ENCODE data around the gene LMX1A. TPM values are rescaled to one million over a fixed set of nuclear protein-coding genes. Genes with fewer than 3 reads are reported as not detected.

LMX1A gene
- polyA plus RNA-seq, 1 experiment: not detected

GRCh38 chr1:165225650-165226049 is 130.9 kb downstream of the LMX1A start:
- no peaks in the 10 kb centered on the region for H3K36me3 ChIP-seq (ENCODE audit: control insufficient read depth, insufficient read depth, low read length)
- H3K4me3 ChIP-seq (ENCODE audit: low read depth, low read length): no peak overlapping the region
- TF ChIP-seq CTCF (IDR thresholded peaks at IDR 0.05; ENCODE audit: insufficient read depth, low read depth, low read length): no peak
- POLR2A ChIA-PET: no interaction called here
- no peaks in the 10 kb centered on the region for H3K27me3 ChIP-seq (ENCODE audit: control insufficient read depth, insufficient read depth, low read length)
- CTCF ChIA-PET: no interaction called here
- no peak for DNase-seq (ENCODE audit: low read depth)

- ChIA-PET POLR2A (no interaction called here), CTCF (no interaction called here)
- TF ChIP-seq CTCF (IDR thresholded peaks at IDR 0.05; ENCODE audit: insufficient read depth, low read depth, low read length): no peak
- Histone ChIP-seq H3K36me3 (ENCODE audit: control insufficient read depth, insufficient read depth, low read length) (no peaks in the 10 kb centered on the region), H3K27me3 (ENCODE audit: control insufficient read depth, insufficient read depth, low read length) (no peaks in the 10 kb centered on the region), H3K4me3 (ENCODE audit: low read depth, low read length) (no peak overlapping the region)
- no peak for DNase-seq (ENCODE audit: low read depth)
These were observed 131.5 kb downstream of the LMX1A start for GRCh38 chr1:165225062-165225461.

GRCh38 chr1:165224504-165224903 is 132.0 kb downstream of the LMX1A start:
- CTCF ChIA-PET: no interaction called here

GRCh38 chr1:165222580-165222979 is 133.9 kb downstream of the LMX1A start:
- ChIA-PET CTCF (no interaction called here), POLR2A (no interaction called here)
- no peak for DNase-seq (ENCODE audit: low read depth)
- Histone ChIP-seq H3K36me3 (ENCODE audit: control insufficient read depth, insufficient read depth, low read length) (no peaks in the 10 kb centered on the region), H3K27me3 (ENCODE audit: control insufficient read depth, insufficient read depth, low read length) (no peaks in the 10 kb centered on the region), H3K4me3 (ENCODE audit: low read depth, low read length) (no peak overlapping the region)
- no peak for TF ChIP-seq CTCF (IDR thresholded peaks at IDR 0.05; ENCODE audit: insufficient read depth, low read depth, low read length)

More at GRCh38 chr1:165224504-165224903, 132.0 kb downstream of the LMX1A start:
- no peak for DNase-seq (ENCODE audit: low read depth)
- TF ChIP-seq CTCF (IDR thresholded peaks at IDR 0.05; ENCODE audit: insufficient read depth, low read depth, low read length): no peak
- no peaks in the 10 kb centered on the region for H3K36me3 ChIP-seq (ENCODE audit: control insufficient read depth, insufficient read depth, low read length)
- H3K4me3 ChIP-seq (ENCODE audit: low read depth, low read length): no peak overlapping the region
- no peaks in the 10 kb centered on the region for H3K27me3 ChIP-seq (ENCODE audit: control insufficient read depth, insufficient read depth, low read length)
- POLR2A ChIA-PET: no interaction called here

GRCh38 chr1:165218731-165219130 is 137.8 kb downstream of the LMX1A start:
- no peak for TF ChIP-seq CTCF (IDR thresholded peaks at IDR 0.05; ENCODE audit: insufficient read depth, low read depth, low read length)
- POLR2A ChIA-PET: no interaction called here
- no peak for DNase-seq (ENCODE audit: low read depth)
- Histone ChIP-seq H3K4me3 (ENCODE audit: low read depth, low read length) (no peak overlapping the region), H3K27me3 (ENCODE audit: control insufficient read depth, insufficient read depth, low read length) (no peaks in the 10 kb centered on the region), H3K36me3 (ENCODE audit: control insufficient read depth, insufficient read depth, low read length) (no peaks in the 10 kb centered on the region)
- CTCF ChIA-PET: no interaction called here
